Esophagus squamous epithelium (tissue), 4 donors: ENCODE data around the gene RPTOR.

Experiments used
- CTCF ChIP-seq, 6 experiments: fragments of 450-650 bp in 4 of 6; fragments of 200-600 bp in 2 of 6; sonication (generic) in 2 of 6; IDR thresholded peaks; one replicate each; pipeline ENCODE4 v1.5.1; 2016 to 2019; ENCODE audit warnings: antibody characterized with exemption in 6 of 6, mild to moderate bottlenecking in 4 of 6, moderate library complexity in 4 of 6
- POLR2A ChIP-seq, 4 donors: fragments of 450-650 bp; IDR thresholded peaks; one replicate each; pipeline ENCODE4 v1.6.1; 2017; ENCODE audit warnings: antibody characterized with exemption in 4 of 4, mild to moderate bottlenecking in 4 of 4, moderate library complexity in 3 of 4

DNA sequence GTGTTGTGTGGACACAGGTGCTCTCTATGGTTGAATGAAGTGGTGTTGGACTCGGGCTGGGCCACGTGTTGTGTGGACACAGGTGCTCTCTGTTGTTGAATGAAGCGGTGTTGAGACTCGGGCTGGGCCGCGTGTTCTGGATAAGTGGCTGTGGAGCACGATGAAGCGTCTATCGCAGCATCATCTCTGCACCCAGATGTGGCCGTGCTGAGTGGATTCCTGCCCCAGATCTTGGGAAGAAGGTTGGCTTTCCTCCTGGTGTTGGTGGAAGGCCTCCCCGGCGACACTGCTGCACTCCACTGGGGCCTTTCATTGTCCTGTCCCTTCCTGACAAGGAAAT is 69.1 kb downstream of the RPTOR start:
- TF ChIP-seq POLR2A (IDR thresholded peaks at IDR 0.05) (no peak), CTCF (IDR thresholded peaks at IDR 0.05) (no peak)
